ENCODE data around the gene TRAP1.

DNA sequence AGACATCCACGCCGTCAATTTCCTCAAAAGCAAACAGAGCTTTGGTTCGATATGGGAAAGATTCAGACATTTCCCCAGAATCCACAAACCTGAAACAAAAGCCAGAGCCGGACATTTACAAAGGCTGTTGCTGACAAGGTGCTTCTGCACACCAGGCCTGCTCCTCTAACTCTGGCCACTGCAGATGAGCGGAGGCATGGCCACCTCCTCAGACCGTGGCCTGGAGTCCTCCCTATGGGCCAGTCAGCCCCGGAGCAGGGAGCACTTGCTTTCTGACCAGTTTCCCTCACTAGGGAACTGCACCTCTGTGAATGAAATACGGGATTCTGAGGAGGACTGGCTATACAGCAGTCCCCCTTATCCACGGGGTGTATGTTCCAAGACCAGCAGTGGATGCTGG, 22.3 kb upstream of the TRAP1 start:
- no peak for TF ChIP-seq POLR2AphosphoS5 (IDR thresholded peaks at IDR 0.05; ENCODE audit: low read depth, low read length)
- TF ChIP-seq EZH2 (IDR thresholded peaks at IDR 0.05) = no peak
- TF ChIP-seq SP1 (IDR thresholded peaks at IDR 0.05; ENCODE audit: low read depth) = no peak
- TF ChIP-seq, protein P1, sequence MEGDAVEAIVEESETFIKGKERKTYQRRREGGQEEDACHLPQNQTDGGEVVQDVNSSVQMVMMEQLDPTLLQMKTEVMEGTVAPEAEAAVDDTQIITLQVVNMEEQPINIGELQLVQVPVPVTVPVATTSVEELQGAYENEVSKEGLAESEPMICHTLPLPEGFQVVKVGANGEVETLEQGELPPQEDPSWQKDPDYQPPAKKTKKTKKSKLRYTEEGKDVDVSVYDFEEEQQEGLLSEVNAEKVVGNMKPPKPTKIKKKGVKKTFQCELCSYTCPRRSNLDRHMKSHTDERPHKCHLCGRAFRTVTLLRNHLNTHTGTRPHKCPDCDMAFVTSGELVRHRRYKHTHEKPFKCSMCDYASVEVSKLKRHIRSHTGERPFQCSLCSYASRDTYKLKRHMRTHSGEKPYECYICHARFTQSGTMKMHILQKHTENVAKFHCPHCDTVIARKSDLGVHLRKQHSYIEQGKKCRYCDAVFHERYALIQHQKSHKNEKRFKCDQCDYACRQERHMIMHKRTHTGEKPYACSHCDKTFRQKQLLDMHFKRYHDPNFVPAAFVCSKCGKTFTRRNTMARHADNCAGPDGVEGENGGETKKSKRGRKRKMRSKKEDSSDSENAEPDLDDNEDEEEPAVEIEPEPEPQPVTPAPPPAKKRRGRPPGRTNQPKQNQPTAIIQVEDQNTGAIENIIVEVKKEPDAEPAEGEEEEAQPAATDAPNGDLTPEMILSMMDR (IDR thresholded peaks at IDR 0.05 in 2 of 3, conservative IDR thresholded peaks at IDR 0.05 in 1 of 3; ENCODE audit: borderline replicate concordance in 1 of 3, insufficient read depth in 1 of 3, low read depth in 2 of 3, low read length in 2 of 3) = no peak
- TF ChIP-seq RAD21 (IDR thresholded peaks at IDR 0.05; ENCODE audit: low read depth) = no peak
- TF ChIP-seq POLR2A (IDR thresholded peaks at IDR 0.05; ENCODE audit: borderline replicate concordance, extremely low read depth, insufficient read depth, insufficient read length) = no peak
- TF ChIP-seq, protein P2, sequence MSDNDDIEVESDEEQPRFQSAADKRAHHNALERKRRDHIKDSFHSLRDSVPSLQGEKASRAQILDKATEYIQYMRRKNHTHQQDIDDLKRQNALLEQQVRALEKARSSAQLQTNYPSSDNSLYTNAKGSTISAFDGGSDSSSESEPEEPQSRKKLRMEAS (IDR thresholded peaks at IDR 0.05) = no peak
- TF ChIP-seq, protein P3, sequence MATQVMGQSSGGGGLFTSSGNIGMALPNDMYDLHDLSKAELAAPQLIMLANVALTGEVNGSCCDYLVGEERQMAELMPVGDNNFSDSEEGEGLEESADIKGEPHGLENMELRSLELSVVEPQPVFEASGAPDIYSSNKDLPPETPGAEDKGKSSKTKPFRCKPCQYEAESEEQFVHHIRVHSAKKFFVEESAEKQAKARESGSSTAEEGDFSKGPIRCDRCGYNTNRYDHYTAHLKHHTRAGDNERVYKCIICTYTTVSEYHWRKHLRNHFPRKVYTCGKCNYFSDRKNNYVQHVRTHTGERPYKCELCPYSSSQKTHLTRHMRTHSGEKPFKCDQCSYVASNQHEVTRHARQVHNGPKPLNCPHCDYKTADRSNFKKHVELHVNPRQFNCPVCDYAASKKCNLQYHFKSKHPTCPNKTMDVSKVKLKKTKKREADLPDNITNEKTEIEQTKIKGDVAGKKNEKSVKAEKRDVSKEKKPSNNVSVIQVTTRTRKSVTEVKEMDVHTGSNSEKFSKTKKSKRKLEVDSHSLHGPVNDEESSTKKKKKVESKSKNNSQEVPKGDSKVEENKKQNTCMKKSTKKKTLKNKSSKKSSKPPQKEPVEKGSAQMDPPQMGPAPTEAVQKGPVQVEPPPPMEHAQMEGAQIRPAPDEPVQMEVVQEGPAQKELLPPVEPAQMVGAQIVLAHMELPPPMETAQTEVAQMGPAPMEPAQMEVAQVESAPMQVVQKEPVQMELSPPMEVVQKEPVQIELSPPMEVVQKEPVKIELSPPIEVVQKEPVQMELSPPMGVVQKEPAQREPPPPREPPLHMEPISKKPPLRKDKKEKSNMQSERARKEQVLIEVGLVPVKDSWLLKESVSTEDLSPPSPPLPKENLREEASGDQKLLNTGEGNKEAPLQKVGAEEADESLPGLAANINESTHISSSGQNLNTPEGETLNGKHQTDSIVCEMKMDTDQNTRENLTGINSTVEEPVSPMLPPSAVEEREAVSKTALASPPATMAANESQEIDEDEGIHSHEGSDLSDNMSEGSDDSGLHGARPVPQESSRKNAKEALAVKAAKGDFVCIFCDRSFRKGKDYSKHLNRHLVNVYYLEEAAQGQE (IDR thresholded peaks at IDR 0.05; ENCODE audit: low read depth) = no peak
- TF ChIP-seq, protein P4, sequence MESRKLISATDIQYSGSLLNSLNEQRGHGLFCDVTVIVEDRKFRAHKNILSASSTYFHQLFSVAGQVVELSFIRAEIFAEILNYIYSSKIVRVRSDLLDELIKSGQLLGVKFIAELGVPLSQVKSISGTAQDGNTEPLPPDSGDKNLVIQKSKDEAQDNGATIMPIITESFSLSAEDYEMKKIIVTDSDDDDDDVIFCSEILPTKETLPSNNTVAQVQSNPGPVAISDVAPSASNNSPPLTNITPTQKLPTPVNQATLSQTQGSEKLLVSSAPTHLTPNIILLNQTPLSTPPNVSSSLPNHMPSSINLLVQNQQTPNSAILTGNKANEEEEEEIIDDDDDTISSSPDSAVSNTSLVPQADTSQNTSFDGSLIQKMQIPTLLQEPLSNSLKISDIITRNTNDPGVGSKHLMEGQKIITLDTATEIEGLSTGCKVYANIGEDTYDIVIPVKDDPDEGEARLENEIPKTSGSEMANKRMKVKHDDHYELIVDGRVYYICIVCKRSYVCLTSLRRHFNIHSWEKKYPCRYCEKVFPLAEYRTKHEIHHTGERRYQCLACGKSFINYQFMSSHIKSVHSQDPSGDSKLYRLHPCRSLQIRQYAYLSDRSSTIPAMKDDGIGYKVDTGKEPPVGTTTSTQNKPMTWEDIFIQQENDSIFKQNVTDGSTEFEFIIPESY (IDR thresholded peaks at IDR 0.05; ENCODE audit: extremely low read depth, insufficient replicate concordance, low read length) = no peak
- no peak for TF ChIP-seq EZH2phosphoT487 (IDR thresholded peaks at IDR 0.05; ENCODE audit: borderline replicate concordance)
- no peak for TF ChIP-seq SRF (IDR thresholded peaks at IDR 0.05; ENCODE audit: low read depth)
- TF ChIP-seq CEBPB (IDR thresholded peaks at IDR 0.05; ENCODE audit: low read depth) = no peak
- no peak for TF ChIP-seq ZFX (IDR thresholded peaks at IDR 0.05)
- TF ChIP-seq YY1 (IDR thresholded peaks at IDR 0.05; ENCODE audit: extremely low read depth, insufficient replicate concordance, low read depth, low read length) = no peak
